SU-DHL-6 (cell line): ENCODE results near the gene UNC5A.

Experiments used
- H2AFZ ChIP-seq: fragments of 200-600 bp; sonication (generic); 2 replicates; pipeline ENCODE4 v1.6.1; 2014; ENCODE audit warnings: low read depth, mild to moderate bottlenecking, moderate library complexity, mixed read lengths, antibody characterized with exemption, low read length; ENCODE audit not compliant: severe bottlenecking
- H3F3A ChIP-seq: fragments of 200-600 bp; shearing (Covaris generic); 2 replicates; pipeline ENCODE4 v1.6.0; 2016; ENCODE audit warnings: antibody characterized with exemption, mild to moderate bottlenecking; ENCODE audit not compliant: insufficient read depth
- H3K27ac ChIP-seq: fragments of 200-600 bp; sonication (generic); 2 replicates; pipeline ENCODE4 v1.5.1; 2016; ENCODE audit warnings: low read depth, mild to moderate bottlenecking, low read length, moderate library complexity, mixed read lengths
- H3K27me3 ChIP-seq: fragments of 200-600 bp; sonication (generic), shearing (Covaris generic); 2 replicates; pipeline ENCODE4 v1.6.0; 2014; ENCODE audit warnings: mild to moderate bottlenecking, low read length
- H3K36me3 ChIP-seq: fragments of 200-600 bp; sonication (generic); 2 replicates; pipeline ENCODE4 v1.6.1; 2014; ENCODE audit warnings: mild to moderate bottlenecking, low read length, mixed read lengths
- H3K4me2 ChIP-seq: fragments of 300-600, 200-600 bp; shearing (Covaris generic), sonication (generic); 2 replicates; pipeline ENCODE4 v1.6.0; 2014; ENCODE audit warnings: low read length, low read depth, mild to moderate bottlenecking; ENCODE audit not compliant: poor library complexity, severe bottlenecking
- H3K4me3 ChIP-seq: fragments of 200-600 bp; sonication (generic); 2 replicates; pipeline ENCODE4 v1.5.1; 2014; ENCODE audit warnings: antibody characterized with exemption, low read length, mild to moderate bottlenecking, mixed read lengths; ENCODE audit not compliant: insufficient read depth, poor library complexity, severe bottlenecking
- H3K79me2 ChIP-seq: fragments of 200-600 bp; sonication (generic); 2 replicates; pipeline ENCODE4 v1.6.1; 2014; ENCODE audit warnings: mild to moderate bottlenecking, low read length, moderate library complexity; ENCODE audit not compliant: insufficient read depth
- H3K9ac ChIP-seq: fragments of 200-600 bp; sonication (generic); 2 replicates; pipeline ENCODE4 v1.7.0; 2014; ENCODE audit warnings: mild to moderate bottlenecking, low read length
- H3K9me2 ChIP-seq: fragments of 200-600 bp; sonication (generic); replicated peaks from 2 replicates; pipeline ENCODE4 v1.6.1; 2014; ENCODE audit warnings: low read length; ENCODE audit not compliant: insufficient read depth
- H3K9me3 ChIP-seq: fragments of 200-600 bp; sonication (generic); 2 replicates; pipeline ENCODE4 v1.6.1; 2014; ENCODE audit warnings: low read length, mixed read lengths; ENCODE audit not compliant: insufficient read depth
- H4K20me1 ChIP-seq: fragments of 200-600 bp; sonication (generic); 2 replicates; pipeline ENCODE4 v1.6.1; 2014; ENCODE audit warnings: low read depth, mild to moderate bottlenecking, antibody characterized with exemption, low read length, moderate library complexity, mixed read lengths
- CTCF ChIP-seq: fragments of 200-600 bp; sonication (generic); IDR thresholded peaks from one replicate; pipeline ENCODE4 v1.5.1; 2017; ENCODE audit warnings: antibody characterized with exemption, mild to moderate bottlenecking, low read length, moderate library complexity; ENCODE audit not compliant: insufficient read depth, poor library complexity, severe bottlenecking
- EZH2phosphoT487 ChIP-seq: fragments of 200-600 bp; sonication (generic), shearing (Covaris generic); conservative IDR thresholded peaks from 2 replicates; pipeline ENCODE4 v1.6.1; 2018; ENCODE audit warnings: mild to moderate bottlenecking, antibody characterized with exemption, low read length, moderate library complexity, mixed read lengths

UNC5A gene

GRCh38 chr5:176822793-176823481 is 12.6 kb downstream of the UNC5A start:
- Histone ChIP-seq H3K27me3 (0 out of 2 replicates have a peak, but pooled peaks cover 2% of the 10 kb centered on the region), H3K4me2 (no peak overlapping the region), H3K27ac (no peak overlapping the region), H3K9ac (no peak overlapping the region), H2AFZ (no peak overlapping the region), H3K9me2 (no peaks in the 10 kb centered on the region), H3F3A (no peaks in the 10 kb centered on the region), H3K4me3 (no peak overlapping the region), H3K79me2 (no peaks in the 10 kb centered on the region), H4K20me1 (no peaks in the 10 kb centered on the region), H3K9me3 (no peaks in the 10 kb centered on the region), H3K36me3 (no peaks in the 10 kb centered on the region)
- no peak for TF ChIP-seq CTCF

- Histone ChIP-seq H2AFZ (no peak overlapping the region), H3K9ac (no peak overlapping the region), H3K9me3 (no peaks in the 10 kb centered on the region), H3K27me3 (0 out of 2 replicates have a peak, but pooled peaks cover 2% of the 10 kb centered on the region), H3K36me3 (no peaks in the 10 kb centered on the region), H3K79me2 (no peaks in the 10 kb centered on the region), H3K4me2 (no peak overlapping the region), H3F3A (no peaks in the 10 kb centered on the region), H4K20me1 (no peaks in the 10 kb centered on the region), H3K27ac (no peak overlapping the region), H3K9me2 (no peaks in the 10 kb centered on the region), H3K4me3 (no peak overlapping the region)
- TF ChIP-seq CTCF: no peak
- TF ChIP-seq EZH2phosphoT487: no peak
Observed at GRCh38 chr5:176823869-176824412, 13.6 kb downstream of the UNC5A start.

DNA sequence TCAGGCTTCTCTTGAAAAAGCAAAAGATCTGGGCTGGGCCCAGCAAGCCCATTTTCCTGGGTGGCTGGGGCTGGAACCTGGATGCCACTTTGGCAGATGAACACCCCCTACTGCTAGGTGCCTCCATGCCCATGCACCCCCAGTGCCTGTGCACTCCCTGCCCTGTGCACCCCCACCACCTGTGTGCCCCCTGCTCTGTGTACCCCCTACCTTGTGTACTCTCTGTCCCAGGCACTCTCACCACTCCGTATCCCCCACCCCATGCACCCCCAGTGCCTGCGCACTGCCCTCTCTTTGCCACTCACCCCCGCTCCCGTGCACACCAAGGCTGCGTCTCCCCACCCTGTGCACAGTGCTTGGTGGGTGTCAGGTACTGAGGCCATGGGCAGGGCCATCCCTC is 14.2 kb downstream of the UNC5A start:
- TF ChIP-seq EZH2phosphoT487 (no peak), CTCF (no peak)
- Histone ChIP-seq H3K4me3 (no peak overlapping the region), H4K20me1 (no peaks in the 10 kb centered on the region), H3K4me2 (no peak overlapping the region), H3K79me2 (no peaks in the 10 kb centered on the region), H3K27me3 (0 out of 2 replicates have a peak, but pooled peaks cover 2% of the 10 kb centered on the region), H3K9ac (no peak overlapping the region), H3K9me2 (no peaks in the 10 kb centered on the region), H3K27ac (no peak overlapping the region), H3F3A (no peaks in the 10 kb centered on the region), H2AFZ (no peak overlapping the region), H3K9me3 (no peaks in the 10 kb centered on the region), H3K36me3 (no peaks in the 10 kb centered on the region)
